T-helper 9 cell (primary cell): ENCODE data around the gene FKBP10.
"Not testable (repeated sequence)": the region's sequence is repeated elsewhere in the genome, so short reads cannot be mapped to it uniquely, and the experiment has no call there.

Experiments used
- DNase-seq: peaks from one replicate; pipeline ENCODE4 v3.0.0-alpha.2; 2020
- total RNA-seq, 2 donors: gene quantifications; one replicate each; lab custom pipeline; 2026; lab: John Stamatoyannopoulos, UW

The FKBP10 gene, protein sequence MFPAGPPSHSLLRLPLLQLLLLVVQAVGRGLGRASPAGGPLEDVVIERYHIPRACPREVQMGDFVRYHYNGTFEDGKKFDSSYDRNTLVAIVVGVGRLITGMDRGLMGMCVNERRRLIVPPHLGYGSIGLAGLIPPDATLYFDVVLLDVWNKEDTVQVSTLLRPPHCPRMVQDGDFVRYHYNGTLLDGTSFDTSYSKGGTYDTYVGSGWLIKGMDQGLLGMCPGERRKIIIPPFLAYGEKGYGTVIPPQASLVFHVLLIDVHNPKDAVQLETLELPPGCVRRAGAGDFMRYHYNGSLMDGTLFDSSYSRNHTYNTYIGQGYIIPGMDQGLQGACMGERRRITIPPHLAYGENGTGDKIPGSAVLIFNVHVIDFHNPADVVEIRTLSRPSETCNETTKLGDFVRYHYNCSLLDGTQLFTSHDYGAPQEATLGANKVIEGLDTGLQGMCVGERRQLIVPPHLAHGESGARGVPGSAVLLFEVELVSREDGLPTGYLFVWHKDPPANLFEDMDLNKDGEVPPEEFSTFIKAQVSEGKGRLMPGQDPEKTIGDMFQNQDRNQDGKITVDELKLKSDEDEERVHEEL
- total RNA-seq = 0.35 to 0.48 reads per million in 2 donors

DNA sequence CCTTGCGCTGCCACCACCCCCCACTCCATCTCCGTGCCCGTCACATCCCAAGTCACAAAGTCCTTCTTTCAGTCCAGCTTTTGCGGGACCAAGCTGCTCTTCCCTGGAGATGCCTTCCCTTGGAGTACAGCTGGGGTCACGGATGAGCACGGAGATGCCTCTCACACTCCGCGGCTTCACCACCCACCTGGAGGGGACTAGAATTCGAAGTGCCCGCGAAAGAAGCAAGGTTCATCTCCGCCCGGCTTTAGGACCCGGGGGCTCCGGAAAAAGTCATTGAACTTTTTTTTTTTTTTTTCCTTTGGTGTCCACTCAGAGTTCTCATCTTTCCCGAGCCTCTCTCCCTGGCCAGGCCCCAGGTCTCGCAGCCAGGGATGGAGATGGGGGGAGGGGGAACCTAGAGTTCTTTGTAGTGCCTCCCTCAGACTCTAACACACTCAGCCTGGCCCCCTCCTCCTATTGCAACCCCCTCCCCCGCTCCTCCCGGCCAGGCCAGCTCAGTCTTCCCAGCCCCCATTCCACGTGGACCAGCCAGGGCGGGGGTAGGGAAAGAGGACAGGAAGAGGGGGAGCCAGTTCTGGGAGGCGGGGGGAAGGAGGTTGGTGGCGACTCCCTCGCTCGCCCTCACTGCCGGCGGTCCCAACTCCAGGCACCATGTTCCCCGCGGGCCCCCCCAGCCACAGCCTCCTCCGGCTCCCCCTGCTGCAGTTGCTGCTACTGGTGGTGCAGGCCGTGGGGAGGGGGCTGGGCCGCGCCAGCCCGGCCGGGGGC is at the start of gene FKBP10:
Gene FKBP10, plus strand, starts transcription at position 624 of the 771 bp plus-strand sequence. Its CDS starts 31 bp downstream, at position 655.
- peak; percentile 27 for DNase-seq

DNA sequence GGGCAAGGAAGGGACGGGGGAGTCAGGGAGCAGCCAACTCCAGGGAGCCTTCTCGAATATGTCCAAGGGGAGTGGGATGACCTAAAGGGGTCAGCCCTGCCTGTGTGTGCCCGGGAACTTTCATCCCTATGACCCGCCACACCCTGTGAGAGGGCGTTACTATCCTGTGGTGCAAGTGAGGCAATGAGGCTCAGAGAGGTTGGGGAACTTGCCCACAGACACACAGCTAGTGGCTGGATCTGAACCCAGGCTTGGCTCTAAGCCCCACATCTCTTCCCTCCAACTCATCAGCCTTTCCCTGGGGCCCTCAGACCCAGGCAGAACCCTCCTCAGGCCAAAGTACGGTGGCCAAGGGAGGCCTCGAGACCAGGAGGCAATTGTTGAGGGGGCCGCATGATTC is 49.5 kb upstream of the FKBP10 start:
- no peak for DNase-seq

DNA sequence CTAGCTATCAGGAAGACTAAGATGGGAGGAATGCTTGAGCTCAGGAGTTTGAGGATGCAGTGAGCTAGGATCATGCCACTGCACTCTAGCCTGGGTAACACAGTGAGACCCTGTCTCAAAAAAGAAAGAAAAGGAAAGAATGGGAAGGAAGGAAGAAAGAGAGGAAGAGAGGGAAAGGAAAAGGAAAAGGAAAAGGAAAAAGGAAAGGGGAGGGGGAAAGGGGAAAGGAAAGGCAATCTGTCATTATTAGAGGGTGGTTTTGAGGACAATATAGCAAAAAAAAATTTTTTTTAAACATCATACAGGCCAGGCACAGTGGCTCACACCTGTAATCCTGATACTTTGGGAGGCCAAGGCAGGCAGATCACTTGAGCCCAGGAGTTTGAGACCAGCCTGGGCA is 46.7 kb upstream of the FKBP10 start:
- DNase-seq = no peak

DNA sequence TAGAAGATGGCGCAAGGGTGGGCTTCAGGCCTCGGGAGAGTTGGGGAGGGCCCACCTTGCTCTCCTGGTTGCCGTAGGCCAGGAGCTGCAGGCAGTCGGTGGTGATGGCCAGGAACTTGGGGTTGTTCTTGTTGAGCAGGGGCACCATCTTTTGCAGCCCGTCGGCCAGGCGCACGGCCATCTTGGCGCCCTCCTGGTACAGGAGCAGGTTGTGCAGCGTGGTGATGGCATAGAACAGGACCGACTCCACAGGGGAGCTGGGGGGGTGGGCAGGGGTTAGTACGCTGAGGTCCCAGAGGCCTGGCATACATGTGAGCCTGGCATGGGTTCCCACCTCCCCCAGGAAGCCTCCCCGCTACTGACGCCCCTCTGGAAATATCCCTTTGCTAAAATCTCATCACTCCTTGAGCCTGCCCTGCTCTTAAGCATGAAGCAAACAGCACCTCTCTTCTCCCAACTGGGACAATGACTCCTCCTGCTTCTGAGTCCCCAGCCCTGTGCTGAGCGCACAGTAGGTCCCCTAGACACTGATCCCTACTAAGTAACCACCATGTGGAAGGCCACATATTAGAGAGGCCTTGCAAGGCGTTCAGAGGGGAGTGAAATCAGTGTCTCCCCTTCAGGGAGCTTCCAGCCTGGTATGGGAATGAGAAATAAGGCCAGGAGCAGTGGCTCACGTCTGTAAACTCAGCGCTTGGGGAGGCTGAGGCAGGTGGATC is 45.3 kb upstream of the FKBP10 start:
- DNase-seq = no peak

DNA sequence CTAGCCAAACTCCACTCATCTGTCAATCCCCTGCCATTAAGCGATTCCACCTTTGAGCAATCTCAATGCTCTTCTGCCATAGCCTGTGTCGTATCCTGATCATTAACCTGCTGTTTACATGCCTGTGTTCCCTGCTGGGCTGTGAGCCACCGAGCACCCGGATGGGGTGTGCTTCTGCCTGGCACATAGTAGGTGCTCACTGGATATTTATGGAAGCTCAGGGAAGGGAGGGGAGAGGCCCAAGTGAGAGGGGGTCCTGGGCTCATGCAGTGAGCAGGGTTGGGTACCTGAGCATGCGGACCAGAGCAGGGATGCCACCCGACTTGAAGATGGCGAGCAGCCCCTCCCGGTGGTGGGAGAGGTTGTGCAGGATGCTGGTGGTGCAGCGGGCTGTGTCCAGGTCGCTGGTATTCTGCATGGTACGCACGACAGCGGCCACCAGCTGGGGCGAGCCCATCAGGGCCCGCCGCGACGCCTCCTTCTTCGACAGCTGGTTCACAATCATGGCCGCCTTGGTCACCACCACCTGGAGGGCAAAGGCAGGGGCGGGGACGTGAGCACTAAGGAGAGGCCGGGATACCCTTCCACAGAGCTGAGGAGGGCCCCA is 44.0 kb upstream of the FKBP10 start:
- DNase-seq = no peak

DNA sequence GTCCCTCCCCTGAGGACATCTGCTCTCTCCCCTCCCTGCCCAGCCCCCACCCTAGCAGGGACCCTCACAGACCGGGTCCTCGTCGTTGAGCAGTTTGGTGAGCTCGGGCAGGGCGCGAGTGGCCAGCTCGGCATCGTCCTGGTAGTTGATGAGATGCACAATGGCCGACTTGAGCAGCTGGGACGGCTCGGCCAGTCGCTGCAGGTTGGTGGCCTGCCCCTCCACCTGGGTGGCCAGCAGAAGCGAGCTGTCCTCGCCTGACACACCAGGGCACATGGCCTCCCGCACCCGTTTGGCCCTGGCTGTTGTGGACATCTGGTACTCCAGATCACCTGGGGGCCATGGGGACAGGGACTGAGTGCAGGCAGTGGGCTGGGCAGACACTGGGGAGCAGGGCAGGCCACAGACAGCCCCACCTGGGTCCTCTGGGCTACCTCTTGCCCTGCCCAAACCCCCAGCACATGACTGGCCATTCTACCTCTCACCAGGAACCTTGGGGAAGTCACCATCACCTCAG is 43.4 kb upstream of the FKBP10 start:
- DNase-seq = no peak

DNA sequence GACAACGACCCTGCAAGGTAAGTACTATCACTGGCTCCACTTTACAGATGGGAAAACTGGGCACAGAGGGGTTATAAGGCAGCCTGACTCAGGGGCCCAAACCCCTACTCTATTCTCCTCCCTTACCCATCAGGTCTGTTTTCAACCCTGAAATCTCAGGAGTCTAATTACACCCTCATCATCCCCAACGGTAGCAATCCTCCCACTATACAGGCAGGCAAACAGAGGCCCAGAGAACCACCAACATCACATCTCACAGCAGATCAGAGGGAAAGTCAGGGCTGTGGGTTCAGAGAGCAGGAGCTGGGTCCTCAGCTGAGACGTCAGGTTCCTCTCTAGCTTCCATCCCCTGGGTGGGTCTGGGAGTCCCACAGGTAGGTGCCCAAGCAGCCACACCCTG is 42.8 kb upstream of the FKBP10 start:
- DNase-seq = no peak

DNA sequence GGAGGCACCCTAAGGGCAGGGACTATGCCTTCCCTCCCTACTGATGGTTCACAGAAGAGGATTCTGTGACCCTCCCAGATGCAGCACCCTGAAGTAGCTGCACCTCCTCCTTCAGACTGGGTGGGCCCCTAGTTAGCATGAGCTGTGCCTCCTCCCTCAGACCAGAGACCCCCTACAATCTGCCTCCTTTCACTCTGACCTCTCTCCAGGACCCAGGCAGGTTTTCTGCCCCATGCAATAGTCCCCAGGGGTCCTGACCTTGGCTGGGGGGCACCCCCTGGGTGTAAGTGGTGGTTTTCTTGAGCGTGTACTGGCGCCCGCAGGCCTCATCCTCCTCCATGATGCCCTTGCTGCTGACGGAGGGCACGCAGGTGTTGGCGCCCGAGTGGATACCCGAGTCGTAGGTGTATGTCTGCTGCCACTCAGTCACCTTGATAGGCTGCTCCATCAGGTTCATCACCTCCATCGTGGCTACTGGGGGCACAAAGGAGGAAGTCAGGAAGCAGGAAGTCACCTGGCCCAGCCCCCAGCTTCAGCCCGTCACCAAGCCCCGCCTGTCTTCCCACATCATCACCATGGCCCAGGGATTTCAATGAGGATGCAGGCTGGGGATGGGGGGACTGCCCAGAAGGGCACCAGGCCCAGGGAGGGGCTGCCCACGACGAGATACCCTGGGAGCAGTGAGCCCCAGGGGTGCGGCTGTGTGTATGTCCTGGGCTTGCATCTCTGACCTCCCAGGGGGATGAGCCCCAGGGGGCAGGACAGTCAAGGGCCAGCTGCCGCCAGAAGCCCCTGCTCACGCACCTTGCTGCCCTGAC is 41.2 kb upstream of the FKBP10 start:
- DNase-seq = no peak

DNA sequence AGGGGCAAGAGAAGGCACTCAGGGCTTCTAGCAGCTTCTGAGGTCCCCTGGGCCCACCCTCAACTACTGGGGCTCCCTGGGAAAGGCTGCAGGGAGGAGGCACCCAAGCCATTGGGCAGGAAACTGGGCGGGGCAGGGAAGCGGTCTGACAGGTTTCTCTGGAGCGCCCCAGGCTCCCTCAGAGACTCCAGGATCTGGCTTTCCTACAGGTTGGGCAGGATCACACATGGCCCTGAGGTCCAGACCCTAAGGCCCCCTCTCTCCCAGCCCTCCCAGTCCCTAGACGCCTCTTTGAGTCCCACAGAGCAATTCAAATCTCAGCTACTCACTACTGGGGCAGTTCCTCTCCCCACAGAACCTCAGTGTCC is 40.6 kb upstream of the FKBP10 start:
- DNase-seq = no peak

DNA sequence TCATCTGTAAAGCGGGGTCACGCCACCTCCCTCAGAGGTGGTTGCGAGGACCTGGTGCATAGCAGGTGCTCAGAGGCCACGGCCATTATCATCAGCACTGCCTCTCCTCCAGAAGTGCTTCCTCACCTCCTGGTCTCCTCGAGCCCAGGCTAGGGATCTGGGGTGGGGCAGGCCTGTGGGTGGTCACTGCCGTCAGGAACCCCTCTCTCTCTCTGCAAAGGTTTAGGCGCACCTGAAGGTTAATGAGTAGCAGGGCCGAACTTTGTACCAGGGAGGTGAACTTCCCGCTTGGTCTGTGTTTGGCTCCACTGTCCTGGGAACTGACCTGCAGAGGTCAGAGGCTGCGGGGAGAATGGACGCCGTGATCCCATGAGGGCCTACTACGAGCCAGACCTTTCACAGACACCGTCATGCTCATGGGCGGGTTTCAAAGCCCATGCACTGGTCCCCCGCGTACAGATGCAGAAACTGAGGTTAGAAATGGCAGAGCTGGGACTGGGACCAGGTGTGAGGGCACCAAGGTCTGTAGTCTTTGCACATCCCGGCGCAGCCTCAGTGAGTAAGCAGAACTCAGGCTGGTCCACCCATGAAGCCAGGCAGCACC is 40.1 kb upstream of the FKBP10 start:
- DNase-seq = no peak

DNA sequence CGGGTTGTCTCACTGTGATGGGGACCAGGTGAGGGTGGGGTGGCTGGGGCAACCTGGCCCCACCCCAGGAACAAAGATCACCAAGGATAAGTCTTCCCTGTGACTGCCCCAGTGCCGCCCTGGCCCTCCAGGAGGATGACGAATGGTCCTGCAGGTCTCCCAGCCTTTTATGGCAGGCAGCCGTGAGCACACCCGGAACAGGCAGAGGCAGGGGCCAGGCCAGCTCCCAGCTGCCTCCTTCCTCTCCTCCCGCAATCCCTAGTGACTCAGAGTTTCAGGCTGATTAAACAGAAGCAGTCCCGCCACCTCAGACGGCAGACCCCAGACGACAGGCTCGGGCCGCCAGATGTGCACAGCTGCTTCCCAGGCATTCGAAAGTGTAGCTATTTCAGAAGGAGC is 39.6 kb upstream of the FKBP10 start:
- DNase-seq = no peak

DNA sequence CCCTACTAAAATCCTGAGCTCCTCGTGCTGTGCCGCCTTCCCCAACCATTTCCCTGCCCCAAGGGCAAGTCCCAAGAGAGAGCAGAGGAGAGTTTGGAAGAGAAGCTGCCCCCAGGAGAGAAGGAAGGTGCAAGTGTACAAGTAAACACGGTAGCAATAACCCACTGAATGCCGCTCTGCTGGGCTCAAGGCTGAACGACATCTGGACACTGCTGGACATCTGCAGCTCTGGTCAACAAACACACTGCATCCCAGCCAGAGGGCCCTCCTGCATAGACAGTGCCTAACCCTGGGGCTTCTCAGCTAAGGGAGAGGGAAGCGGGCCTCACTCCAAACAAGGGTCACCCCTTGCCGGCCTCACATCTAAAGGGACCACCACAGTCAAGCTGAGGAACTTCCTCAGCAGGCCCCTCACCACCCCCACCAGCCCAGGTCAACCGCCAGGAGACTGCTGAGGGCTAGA is 39.0 kb upstream of the FKBP10 start:
- no peak for DNase-seq

DNA sequence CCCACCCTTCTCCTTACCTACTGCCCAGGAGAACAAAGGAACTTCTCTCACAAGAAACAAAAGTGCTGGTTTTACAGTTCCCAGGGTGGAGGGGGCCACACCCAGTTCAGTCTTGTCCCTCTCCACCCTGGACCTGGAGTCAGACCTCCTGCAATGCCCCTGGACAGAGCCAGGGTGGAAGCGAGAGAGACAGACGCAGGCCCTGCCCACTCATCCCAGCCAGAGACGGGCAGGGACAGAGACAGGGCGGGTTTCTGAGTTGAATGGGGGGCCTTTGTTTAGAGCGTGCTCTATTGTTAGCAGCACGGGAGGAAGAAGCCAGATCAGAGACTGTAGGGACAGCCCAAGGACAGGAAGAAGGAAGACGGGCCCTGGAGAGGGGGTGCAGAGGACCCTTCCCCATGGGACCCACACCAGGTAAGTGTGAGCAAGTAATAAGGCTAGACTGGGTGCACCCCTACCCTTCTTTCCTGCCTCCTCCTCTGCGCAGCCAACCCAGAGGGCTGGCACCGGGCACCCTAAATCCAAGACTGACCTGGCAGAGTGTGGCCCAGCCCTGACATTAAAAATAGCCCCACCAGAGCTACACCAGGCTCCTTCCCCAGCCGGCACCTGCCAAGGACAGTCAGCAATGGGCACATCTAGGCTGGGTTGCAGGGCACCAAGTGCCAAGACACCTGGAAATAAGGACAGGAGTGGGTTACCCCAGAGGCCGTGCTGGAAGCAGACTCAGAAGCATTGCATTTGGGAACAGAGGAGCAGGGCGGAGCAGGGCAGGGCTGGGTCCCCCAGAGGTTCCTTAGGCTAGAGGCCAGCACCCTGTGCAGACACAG is 37.2 kb upstream of the FKBP10 start:
- no peak for DNase-seq

DNA sequence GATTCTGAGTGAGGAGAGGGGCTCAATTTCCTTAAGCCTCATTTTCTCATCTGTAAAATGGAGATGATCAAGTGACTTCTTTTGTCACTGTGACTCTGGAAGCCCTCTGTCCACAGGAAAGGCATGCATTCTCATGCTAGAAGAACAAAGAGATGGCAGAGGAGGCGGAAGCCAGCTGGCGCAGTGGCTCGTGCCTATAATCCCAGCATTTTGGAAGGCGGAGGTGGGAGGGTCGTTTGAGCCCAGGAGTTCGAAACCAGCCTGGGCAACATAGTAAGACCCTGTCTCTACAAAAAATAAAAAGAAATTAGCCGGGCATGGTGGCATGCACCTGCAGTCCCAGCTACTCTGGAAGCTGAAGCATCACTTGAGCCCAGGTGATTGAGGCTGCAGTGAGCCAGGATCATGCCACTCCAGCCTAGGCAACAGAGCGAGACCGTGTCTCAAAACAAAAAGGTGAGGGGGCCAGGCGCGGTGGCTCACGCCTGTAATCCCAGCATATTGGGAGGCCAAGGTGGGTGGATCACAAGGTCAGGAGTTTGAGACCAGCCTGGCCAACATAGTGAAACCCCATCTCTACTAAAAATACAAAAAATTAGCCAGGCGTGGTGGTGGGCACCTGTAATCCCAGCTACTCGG is 36.4 kb upstream of the FKBP10 start:
- DNase-seq = not testable (repeated sequence)

DNA sequence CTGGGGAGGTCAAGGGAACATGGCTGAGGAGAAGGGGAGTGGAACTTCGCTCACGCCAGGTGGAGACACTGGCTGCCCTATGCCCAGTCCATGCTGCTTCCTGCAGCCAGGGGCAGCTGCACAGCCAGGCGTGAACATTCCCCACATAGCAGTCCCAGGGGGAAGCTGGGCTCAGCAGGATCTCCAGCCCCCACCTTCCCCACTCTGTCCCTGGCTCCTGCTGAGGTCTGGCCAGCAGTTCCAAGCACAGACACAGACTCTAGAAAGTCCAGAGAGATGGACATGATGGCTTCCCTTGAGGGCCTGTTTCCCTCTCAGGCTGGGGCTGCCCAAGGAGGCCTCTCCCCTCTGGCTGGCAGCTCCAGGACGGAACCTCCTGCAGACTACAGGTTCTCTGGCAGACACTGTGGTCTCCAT is 35.6 kb upstream of the FKBP10 start:
- no peak for DNase-seq

DNA sequence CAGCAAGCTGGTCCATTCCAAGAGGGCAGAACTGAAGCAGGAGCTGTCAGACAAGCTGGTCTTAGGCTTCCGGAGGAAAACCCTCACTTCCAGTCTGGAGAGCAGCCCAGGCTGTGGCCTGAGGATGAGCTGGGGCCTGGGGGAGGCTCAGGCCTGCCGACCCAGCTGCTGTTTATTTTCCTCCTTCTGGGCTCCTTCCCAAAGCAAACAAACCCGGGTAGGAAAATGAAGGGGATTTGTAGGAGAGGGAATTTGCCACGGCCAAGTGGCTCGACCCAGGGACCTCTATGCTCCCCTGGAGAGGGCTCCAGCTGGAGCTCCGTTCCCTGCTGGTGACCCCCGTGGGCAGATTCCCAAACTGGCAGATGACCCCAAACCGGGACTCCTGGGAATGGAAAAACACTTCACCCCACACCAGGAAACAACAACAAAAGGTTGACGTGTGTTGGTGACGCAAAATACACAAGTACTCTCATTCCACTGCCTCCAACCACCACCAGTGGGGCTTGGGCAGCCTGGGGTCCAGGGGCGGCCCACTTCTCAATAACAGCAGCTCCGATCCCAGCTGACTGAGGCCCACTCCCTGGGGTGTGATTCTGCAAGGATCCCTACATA is 35.1 kb upstream of the FKBP10 start:
- no peak for DNase-seq

DNA sequence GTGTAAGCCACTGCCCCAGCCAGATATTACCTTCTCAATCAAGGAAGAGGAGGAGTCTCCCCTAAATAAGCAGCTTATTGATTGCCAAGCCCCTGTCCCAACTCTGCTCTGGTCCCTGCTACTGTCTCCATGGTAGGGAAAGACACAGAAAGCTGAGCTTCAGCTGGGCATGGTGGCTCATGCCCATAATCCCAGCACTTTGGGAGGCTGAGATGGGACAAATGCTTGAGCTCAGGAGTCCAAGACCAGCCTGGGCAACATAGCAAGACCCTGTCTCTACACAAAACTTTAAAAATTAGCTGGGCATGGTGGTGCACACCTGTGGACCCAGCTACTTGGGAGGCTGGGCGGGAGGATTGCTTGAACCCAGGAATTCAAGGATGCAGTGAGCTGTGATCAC is 32.9 kb upstream of the FKBP10 start:
- no peak for DNase-seq

DNA sequence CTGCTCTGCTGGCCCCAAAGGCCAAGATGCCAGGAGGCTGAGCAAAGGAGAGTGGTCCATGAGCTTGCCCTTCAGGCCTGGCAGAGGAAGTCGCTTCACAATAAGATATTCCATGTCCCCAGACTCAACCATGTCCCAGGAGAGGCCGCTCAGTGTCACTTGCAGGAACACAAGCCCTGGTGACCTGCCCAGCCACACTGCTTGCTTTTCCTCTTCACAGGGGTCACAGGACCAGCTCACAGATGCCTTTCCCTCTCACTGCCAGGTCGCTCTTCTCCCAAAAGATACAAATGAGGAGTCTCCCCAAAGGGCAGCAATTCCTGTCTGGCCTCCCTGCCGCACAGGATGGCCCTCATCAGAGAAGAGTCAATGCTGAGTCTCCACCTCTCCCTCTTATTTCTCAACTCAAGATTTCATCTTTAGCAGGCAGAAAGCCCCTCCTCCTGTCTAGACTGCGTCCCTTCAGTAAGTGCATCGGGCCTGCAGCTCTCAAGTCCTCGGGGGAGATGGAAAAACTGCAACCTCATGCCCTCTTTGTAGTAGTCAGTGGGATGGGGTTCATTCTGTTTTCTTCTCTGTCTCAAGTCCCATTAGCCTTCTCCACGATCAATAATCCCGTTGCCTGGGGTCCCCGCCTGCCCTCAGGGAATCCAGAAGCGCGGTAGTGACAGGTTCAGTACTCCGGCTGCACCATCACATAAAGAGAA is 31.2 kb upstream of the FKBP10 start:
- DNase-seq = no peak
